WTC11 (cell line): ENCODE results near the gene CDV3. TPM values are rescaled to one million over a fixed set of nuclear protein-coding genes. Genes with fewer than 3 reads are reported as not detected.

Experiments used
- ATAC-seq: fragments of 200-7000 bp; cut with Tn5 transposase; 2 replicates; pipeline ENCODE4 v1.10.0; 2021; ENCODE audit warnings: mild to moderate bottlenecking, moderate library complexity
- CTCF ChIA-PET: fragments of 300-600 bp; sonication (Branson Sonifier 250); formaldehyde crosslinking; loops from one replicate; lab custom pipeline; 2021; ENCODE audit warnings: antibody characterized with exemption; lab: Charles Lee
- POLR2A ChIA-PET: fragments of 350-600 bp; sonication (Branson Sonifier 250); formaldehyde crosslinking; loops from one replicate; lab custom pipeline; 2021; ENCODE audit warnings: antibody characterized with exemption; lab: Charles Lee
- DNase-seq: peaks from one replicate; pipeline ENCODE4 v3.0.0; 2021; ENCODE audit warnings: low spot score
- H3K27ac Mint-ChIP-seq: 2 replicates; pipeline ENCODE4 v1.8.0; 2021; ENCODE audit warnings: mixed read lengths
- H3K27me3 Mint-ChIP-seq: 2 replicates; pipeline ENCODE4 v1.8.0; 2021; ENCODE audit warnings: low read depth, mild to moderate bottlenecking, moderate library complexity, mixed read lengths
- H3K36me3 Mint-ChIP-seq: 2 replicates; pipeline ENCODE4 v1.8.0; 2021; ENCODE audit warnings: mixed read lengths
- H3K4me1 Mint-ChIP-seq: 2 replicates; pipeline ENCODE4 v1.8.0; 2022; ENCODE audit warnings: mixed read lengths
- H3K4me3 Mint-ChIP-seq: 2 replicates; pipeline ENCODE4 v1.8.0; 2021; ENCODE audit warnings: mild to moderate bottlenecking, moderate library complexity, mixed read lengths
- H3K9me3 Mint-ChIP-seq: 2 replicates; pipeline ENCODE4 v1.8.0; 2021; ENCODE audit warnings: mixed read lengths
- ARID4B ChIP-seq: sonication (generic); formaldehyde crosslinking; IDR thresholded peaks from 2 replicates; pipeline ENCODE4 v1.8.0; 2023; ENCODE audit warnings: missing genetic modification reagents, mild to moderate bottlenecking, borderline replicate concordance
- ATF3 ChIP-seq: sonication (generic); formaldehyde crosslinking; conservative IDR thresholded peaks from 2 replicates; pipeline ENCODE4 v1.8.1; 2022; ENCODE audit warnings: mild to moderate bottlenecking, missing genetic modification reagents
- CBFB ChIP-seq: sonication (generic); formaldehyde crosslinking; IDR thresholded peaks from 2 replicates; pipeline ENCODE4 v1.8.1; 2022; ENCODE audit warnings: mild to moderate bottlenecking, low read depth, missing genetic modification reagents
- CDX4 ChIP-seq: fragments of 250-450 bp; sonication (Bioruptor Pico); IDR thresholded peaks from 2 replicates; pipeline ENCODE4 v1.9.0; 2021; ENCODE audit warnings: moderate library complexity, mild to moderate bottlenecking, inconsistent platforms, borderline replicate concordance
- E2F1 ChIP-seq: sonication (generic); formaldehyde crosslinking; IDR thresholded peaks from 2 replicates; pipeline ENCODE4 v1.8.0; 2022; ENCODE audit warnings: mild to moderate bottlenecking, missing genetic modification reagents
- ELF4 ChIP-seq: sonication (generic); formaldehyde crosslinking; IDR thresholded peaks from 2 replicates; pipeline ENCODE4 v1.8.1; 2022; ENCODE audit warnings: low read depth, mild to moderate bottlenecking, moderate library complexity, missing genetic modification reagents
- GABPB1 ChIP-seq: sonication (generic); formaldehyde crosslinking; IDR thresholded peaks from 2 replicates; pipeline ENCODE4 v1.8.1; 2023; ENCODE audit warnings: mild to moderate bottlenecking, missing genetic modification reagents
- HMGA2 ChIP-seq: fragments of 250-450 bp; sonication (Bioruptor Pico); IDR thresholded peaks from 2 replicates; pipeline ENCODE4 v1.4.0; 2021; ENCODE audit warnings: mild to moderate bottlenecking, moderate library complexity
- MAX ChIP-seq: sonication (generic); formaldehyde crosslinking; IDR thresholded peaks from 2 replicates; pipeline ENCODE4 v1.8.0; 2022; ENCODE audit warnings: mild to moderate bottlenecking, missing genetic modification reagents
- MLX ChIP-seq: sonication (generic); formaldehyde crosslinking; IDR thresholded peaks from 2 replicates; pipeline ENCODE4 v1.8.1; 2023; ENCODE audit warnings: mild to moderate bottlenecking, missing genetic modification reagents, moderate library complexity
- PREB ChIP-seq: sonication (generic); formaldehyde crosslinking; IDR thresholded peaks from 2 replicates; pipeline ENCODE4 v1.8.1; 2022; ENCODE audit warnings: mild to moderate bottlenecking, missing genetic modification reagents, moderate library complexity, borderline replicate concordance
- SMAD3 ChIP-seq: sonication (generic); formaldehyde crosslinking; IDR thresholded peaks from 2 replicates; pipeline ENCODE4 v1.8.0; 2022; ENCODE audit warnings: missing genetic modification reagents, mild to moderate bottlenecking, borderline replicate concordance
- SOX15 ChIP-seq: fragments of 250-450 bp; sonication (Bioruptor Pico); IDR thresholded peaks from 2 replicates; pipeline ENCODE4 v1.9.0; 2021; ENCODE audit warnings: mild to moderate bottlenecking
- STAT6 ChIP-seq: sonication (generic); formaldehyde crosslinking; conservative IDR thresholded peaks from 2 replicates; pipeline ENCODE4 v1.8.1; 2023; ENCODE audit warnings: mild to moderate bottlenecking, low read depth, missing genetic modification reagents, moderate library complexity
- TEAD1 ChIP-seq: sonication (generic); formaldehyde crosslinking; IDR thresholded peaks from 2 replicates; pipeline ENCODE4 v1.8.0; 2022; ENCODE audit warnings: mild to moderate bottlenecking, missing genetic modification reagents
- USF2 ChIP-seq: sonication (generic); formaldehyde crosslinking; IDR thresholded peaks from 2 replicates; pipeline ENCODE4 v1.8.1; 2023; ENCODE audit warnings: mild to moderate bottlenecking, missing genetic modification reagents, moderate library complexity
- ZNF138 ChIP-seq: sonication (generic); formaldehyde crosslinking; conservative IDR thresholded peaks from 2 replicates; pipeline ENCODE4 v1.8.1; 2022; ENCODE audit warnings: mild to moderate bottlenecking, moderate library complexity, missing genetic modification reagents
- ZNF317 ChIP-seq: sonication (generic); formaldehyde crosslinking; IDR thresholded peaks from 2 replicates; pipeline ENCODE4 v1.8.1; 2023; ENCODE audit warnings: low read depth, mild to moderate bottlenecking, moderate library complexity, missing genetic modification reagents, borderline replicate concordance
- ZNF396 ChIP-seq: fragments of 250-450 bp; sonication (Bioruptor Pico); IDR thresholded peaks from 2 replicates; pipeline ENCODE4 v1.8.0; 2021; ENCODE audit warnings: mild to moderate bottlenecking, moderate library complexity, borderline replicate concordance
- ZNF423 ChIP-seq: fragments of 250-450 bp; sonication (Bioruptor Pico); IDR thresholded peaks from 2 replicates; pipeline ENCODE4 v2.1.2; 2022; ENCODE audit warnings: mild to moderate bottlenecking, moderate library complexity
- total RNA-seq: library from RNA; stranded (reverse); gene quantifications from 3 replicates; pipeline ENCODE4 v1.2.3, GENCODE V29; 2021

Gene CDV3
- total RNA-seq, 1 experiment from 2014 or later, result 162 TPM

- ChIA-PET POLR2A (no interaction called here), CTCF (no interaction called here)
- H3K9me3 Mint-ChIP-seq, result no peaks in the 10 kb centered on the region
- no peaks in the 10 kb centered on the region for H3K4me1 Mint-ChIP-seq
- no peak for ATAC-seq
- H3K36me3 Mint-ChIP-seq, result peaks cover 39% of the 10 kb centered on the region
- H3K27ac Mint-ChIP-seq, result no peak overlapping the region
- H3K4me3 Mint-ChIP-seq, result no peak overlapping the region
- DNase-seq, result no peak
- H3K27me3 Mint-ChIP-seq, result no peaks in the 10 kb centered on the region
- no peak for TF ChIP-seq ZNF396
- TF ChIP-seq, all 79 proteins: peak for 0
Measured at GRCh38 chr3:133627789-133628188, 54.3 kb downstream of the CDV3 start.

GRCh38 chr3:133629146-133629545 lies 55.7 kb downstream of the CDV3 start:
- CTCF ChIA-PET, result interaction anchor here (0.8 kb wide), 1 partner anchor 277 kb away, joined by 3 read pairs; no protein-coding TSS in a partner anchor
- H3K27me3 Mint-ChIP-seq, result no peaks in the 10 kb centered on the region
- H3K9me3 Mint-ChIP-seq, result no peaks in the 10 kb centered on the region
- H3K27ac Mint-ChIP-seq, result no peak overlapping the region
- H3K36me3 Mint-ChIP-seq, result peaks cover 40% of the 10 kb centered on the region
- TF ChIP-seq ZNF396 (no peak), ARID4B (CRISPR knock-in tag) (no peak), GABPB1 (CRISPR knock-in tag) (no peak), ZNF138 (CRISPR knock-in tag) (no peak), CDX4 (CRISPR knock-in tag) (no peak), CBFB (CRISPR knock-in tag) (no peak), TEAD1 (CRISPR knock-in tag) (no peak), USF2 (CRISPR knock-in tag) (no peak), MLX (CRISPR knock-in tag) (no peak), E2F1 (CRISPR knock-in tag) (no peak), ATF3 (CRISPR knock-in tag) (no peak), SOX15 (CRISPR knock-in tag) (no peak), ELF4 (no peak), ZNF317 (CRISPR knock-in tag) (no peak), HMGA2 (CRISPR knock-in tag) (no peak), ZNF423 (CRISPR knock-in tag) (no peak), PREB (CRISPR knock-in tag) (no peak), MAX (CRISPR knock-in tag) (no peak), SMAD3 (no peak), STAT6 (CRISPR knock-in tag) (no peak)
- TF ChIP-seq, all 79 proteins: peak for 0
- ATAC-seq (no peak), DNase-seq (no peak)
- POLR2A ChIA-PET, result no interaction called here
- no peak overlapping the region for H3K4me3 Mint-ChIP-seq
- H3K4me1 Mint-ChIP-seq, result no peaks in the 10 kb centered on the region
